ENCODE measurements around the gene FARS2. TPM values are rescaled to one million over a fixed set of nuclear protein-coding genes. Genes with fewer than 3 reads are reported as not detected.
"Not testable (repeated sequence)": the region's sequence is repeated elsewhere in the genome, so short reads cannot be mapped to it uniquely, and the experiment has no call there.

FARS2 gene
- polyA plus RNA-seq, 1 donor from 2014 or later, result 32.8 TPM

DNA sequence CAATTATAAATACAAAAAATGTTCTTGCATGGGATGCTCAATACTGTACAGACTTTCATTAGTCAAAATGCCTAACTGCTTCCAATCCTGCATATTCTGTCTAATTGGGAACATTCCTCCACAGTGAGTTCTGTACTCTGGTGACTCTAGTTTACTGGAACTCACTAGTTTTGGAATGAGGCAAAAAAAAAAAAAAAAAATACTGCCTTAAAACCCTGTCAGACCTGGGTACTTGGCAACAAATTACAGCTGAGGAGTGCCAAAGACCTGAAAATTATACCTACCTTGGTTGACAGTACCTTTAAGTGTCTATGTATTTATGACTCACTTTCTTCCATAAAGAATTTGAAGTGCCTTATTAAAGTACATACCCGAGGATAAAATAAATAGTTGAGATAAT, 276.7 kb downstream of the FARS2 start:
- H3K4me3 Mint-ChIP-seq, result no peak overlapping the region
- H3K36me3 Mint-ChIP-seq, result peaks cover 18% of the 10 kb centered on the region
- H3K27ac Mint-ChIP-seq, result no peak overlapping the region
- H3K9me3 Mint-ChIP-seq, result peaks cover 0 to 5% (median 0%) of the 10 kb centered on the region in 3 donors
- H3K27me3 Mint-ChIP-seq, result no peaks in the 10 kb centered on the region
- H3K4me1 Mint-ChIP-seq, result peaks cover 0 to 3% (median 0%) of the 10 kb centered on the region in 3 donors

DNA sequence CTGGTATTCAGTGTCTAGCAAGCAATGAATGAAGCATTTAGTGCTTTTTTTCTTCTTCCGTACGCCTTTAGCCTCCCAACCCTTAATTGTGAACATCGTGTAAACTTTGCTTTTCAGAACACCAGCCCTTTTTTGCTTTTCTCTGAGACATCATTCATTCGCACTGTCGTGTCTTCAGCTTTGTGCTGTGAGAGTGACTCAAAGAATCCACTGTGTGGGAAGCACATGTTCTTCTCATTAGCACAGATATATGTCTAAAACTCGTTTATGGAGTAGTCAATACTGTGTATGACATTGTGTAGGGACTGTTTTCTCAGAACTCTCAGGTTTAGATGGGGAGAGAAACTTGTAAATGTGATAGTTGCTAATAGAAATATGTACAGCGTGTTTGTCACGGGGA, 279.1 kb downstream of the FARS2 start:
- no peaks in the 10 kb centered on the region for H3K27me3 Mint-ChIP-seq
- H3K4me1 Mint-ChIP-seq, result peaks cover 0 to 3% (median 0%) of the 10 kb centered on the region in 3 donors
- no peak overlapping the region for H3K4me3 Mint-ChIP-seq
- no peaks in the 10 kb centered on the region for H3K9me3 Mint-ChIP-seq
- H3K27ac Mint-ChIP-seq, result peak overlapping the region in 1 of 3 donors; percentile 41
- peaks cover 20% of the 10 kb centered on the region for H3K36me3 Mint-ChIP-seq

DNA sequence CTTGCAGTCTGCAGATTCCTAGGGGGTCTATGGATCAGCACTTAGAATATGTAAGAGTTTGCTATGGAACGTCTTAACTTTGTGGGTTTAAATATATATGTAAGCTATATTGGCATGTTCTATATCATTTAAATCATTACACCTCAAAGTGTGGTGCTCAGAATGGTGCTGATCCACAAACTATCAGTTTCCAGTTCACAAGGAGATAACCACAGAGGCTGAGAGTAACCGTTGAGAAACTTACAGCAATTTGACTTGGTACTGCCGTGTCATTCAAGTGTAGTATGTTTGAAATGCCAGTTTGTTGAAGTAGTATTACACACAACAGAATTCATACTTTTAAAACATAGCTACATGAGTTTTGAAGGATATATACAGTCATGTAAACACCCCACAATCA, 279.7 kb downstream of the FARS2 start:
- Mint-ChIP-seq H3K9me3 (no peaks in the 10 kb centered on the region), H3K27ac (no peak overlapping the region), H3K4me1 (peaks cover 0 to 3% (median 0%) of the 10 kb centered on the region in 3 donors)

DNA sequence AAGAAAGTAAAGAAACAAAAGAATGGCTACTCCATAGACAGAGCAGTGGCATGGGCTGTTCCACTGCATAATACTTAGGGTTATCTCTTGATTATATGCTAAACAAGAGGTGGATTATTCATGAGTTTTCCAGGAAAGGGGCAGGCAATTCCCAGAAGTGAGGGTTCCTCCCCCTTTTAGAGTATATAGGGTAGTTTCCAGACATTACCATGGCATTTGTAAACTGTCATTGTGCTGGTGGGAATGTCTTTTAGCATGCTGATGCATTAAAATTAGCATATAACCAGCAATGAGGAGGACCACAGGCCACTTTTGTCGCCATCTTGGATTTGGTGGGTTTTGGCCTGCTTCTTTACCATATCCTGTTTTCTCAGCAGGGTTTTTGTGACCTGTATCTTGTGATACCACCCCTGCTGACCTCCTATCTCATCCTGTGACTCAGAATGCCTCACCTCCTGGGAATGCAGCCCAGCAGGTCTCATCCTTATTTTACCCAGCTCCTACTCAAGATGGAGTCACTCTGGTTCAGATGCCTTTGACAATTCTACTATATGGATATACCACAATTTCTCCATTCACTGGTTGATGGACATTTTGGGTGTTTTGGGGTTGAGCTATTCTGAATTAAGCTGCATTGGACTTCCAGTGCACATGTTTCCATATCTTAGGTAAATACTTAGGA, 280.6 kb downstream of the FARS2 start:
- Mint-ChIP-seq H3K27me3 (no peaks in the 10 kb centered on the region), H3K4me3 (no peak overlapping the region), H3K27ac (no peak overlapping the region), H3K4me1 (peaks cover 0 to 3% (median 0%) of the 10 kb centered on the region in 3 donors), H3K9me3 (no peaks in the 10 kb centered on the region), H3K36me3 (peaks cover 22% of the 10 kb centered on the region)

More for the DNA sequence above, 279.7 kb downstream of the FARS2 start:
- H3K27me3 Mint-ChIP-seq, result no peaks in the 10 kb centered on the region
- no peak overlapping the region for H3K4me3 Mint-ChIP-seq
- H3K36me3 Mint-ChIP-seq, result peaks cover 22% of the 10 kb centered on the region

DNA sequence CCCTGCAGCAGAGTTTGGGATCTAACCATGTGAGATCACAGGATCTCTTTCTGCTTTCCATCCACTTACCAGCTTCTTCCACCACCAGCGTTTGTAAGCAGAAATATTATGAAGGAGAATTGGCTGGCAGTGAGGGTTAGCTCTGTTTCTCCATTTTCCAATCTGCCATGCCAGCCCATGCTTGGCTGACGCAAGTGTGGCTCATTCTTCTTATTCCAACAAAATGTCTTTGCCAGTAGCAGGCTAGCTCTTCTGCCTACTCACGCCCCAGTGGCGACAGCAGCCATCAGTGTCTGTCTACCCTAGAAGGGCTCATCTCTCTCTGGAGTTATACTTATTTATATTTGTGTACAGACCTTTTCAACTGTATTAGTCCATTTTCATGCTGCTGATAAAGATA, 286.2 kb downstream of the FARS2 start:
- no peaks in the 10 kb centered on the region for H3K4me1 Mint-ChIP-seq
- H3K4me3 Mint-ChIP-seq, result peak overlapping the region in 1 of 4 donors; percentile 23
- peaks cover 5 to 11% (median 8%) of the 10 kb centered on the region in 3 donors for H3K9me3 Mint-ChIP-seq
- no peaks in the 10 kb centered on the region for H3K27me3 Mint-ChIP-seq
- peaks cover 48% of the 10 kb centered on the region for H3K36me3 Mint-ChIP-seq
- H3K27ac Mint-ChIP-seq, result peak overlapping the region in 1 of 3 donors; percentile 3

DNA sequence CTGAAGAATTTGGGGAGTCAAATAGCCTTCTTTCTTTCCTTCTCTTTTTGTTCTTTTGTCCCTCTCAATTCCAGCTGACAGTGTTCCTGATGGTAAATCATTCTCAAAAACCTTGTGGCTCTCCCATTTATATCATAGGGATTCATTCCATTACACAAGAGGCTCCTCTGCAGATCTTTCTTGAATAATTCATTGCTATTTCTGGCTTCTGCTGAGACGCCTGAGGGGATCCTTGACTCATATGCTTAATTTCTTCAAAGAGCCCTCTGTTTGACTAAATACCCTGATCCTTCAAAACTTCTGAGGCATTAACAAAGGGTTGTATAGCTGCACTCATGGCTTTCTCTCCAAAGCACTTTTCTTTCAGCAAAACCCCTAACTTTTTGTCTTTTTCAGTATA, 289.3 kb downstream of the FARS2 start:
- H3K27ac Mint-ChIP-seq, result no peak overlapping the region

DNA sequence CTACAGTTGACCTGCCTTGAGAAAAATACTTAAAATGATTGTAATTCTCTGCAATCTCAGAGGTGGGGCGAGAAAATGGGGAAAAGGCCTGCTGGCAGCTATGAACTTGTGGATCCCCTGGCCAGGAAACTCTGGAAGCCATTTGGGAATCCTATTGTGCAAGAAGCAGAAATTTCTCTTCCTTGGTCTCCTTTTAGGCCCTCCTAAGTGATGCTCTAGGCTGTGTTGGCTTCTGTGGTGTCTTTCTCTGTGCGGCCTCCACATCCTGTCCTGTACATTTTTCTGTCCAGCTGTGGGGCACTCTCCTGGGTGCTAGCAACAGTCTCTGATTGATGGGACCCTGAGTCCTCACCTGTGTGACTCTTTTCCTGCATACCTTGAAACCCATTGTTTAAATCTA, 290.9 kb downstream of the FARS2 start:
- Mint-ChIP-seq H3K9me3 (peaks cover 5 to 11% (median 8%) of the 10 kb centered on the region in 3 donors), H3K27ac (no peak overlapping the region), H3K36me3 (peaks cover 44% of the 10 kb centered on the region)

More for the DNA sequence above, 289.3 kb downstream of the FARS2 start:
- H3K36me3 Mint-ChIP-seq, result peaks cover 49% of the 10 kb centered on the region
- peaks cover 0 to 4% (median 0%) of the 10 kb centered on the region in 3 donors for H3K4me1 Mint-ChIP-seq
- no peaks in the 10 kb centered on the region for H3K27me3 Mint-ChIP-seq
- H3K9me3 Mint-ChIP-seq, result peaks cover 5 to 11% (median 8%) of the 10 kb centered on the region in 3 donors
- no peak overlapping the region for H3K4me3 Mint-ChIP-seq

DNA sequence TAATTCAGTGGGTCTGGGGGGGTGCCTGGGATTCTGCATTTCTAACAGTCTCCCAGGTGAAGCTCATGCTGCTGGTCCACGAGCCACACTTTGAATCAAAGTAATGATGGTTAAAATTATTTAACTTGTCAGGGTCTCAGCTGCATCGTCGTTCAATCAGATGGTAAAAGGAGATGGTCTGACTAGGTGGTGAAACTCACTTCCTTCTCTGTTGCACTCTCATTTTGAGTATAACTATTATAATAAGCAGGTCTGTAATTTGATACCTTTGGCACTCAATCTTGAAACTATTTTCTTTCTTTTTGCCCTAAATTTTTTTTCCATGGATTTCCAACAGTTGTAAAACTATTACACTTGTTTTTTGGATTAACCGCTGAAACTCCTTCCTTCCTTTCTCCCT, 292.5 kb downstream of the FARS2 start:
- H3K4me1 Mint-ChIP-seq, result peaks cover 0 to 6% (median 0%) of the 10 kb centered on the region in 3 donors
- H3K27ac Mint-ChIP-seq, result peak overlapping the region in 1 of 3 donors; percentile 14
- no peaks in the 10 kb centered on the region for H3K27me3 Mint-ChIP-seq
- H3K9me3 Mint-ChIP-seq, result peaks cover 5 to 11% (median 8%) of the 10 kb centered on the region in 3 donors
- H3K36me3 Mint-ChIP-seq, result peaks cover 34% of the 10 kb centered on the region
- H3K4me3 Mint-ChIP-seq, result no peak overlapping the region

More for the DNA sequence above, 290.9 kb downstream of the FARS2 start:
- Mint-ChIP-seq H3K4me3 (no peak overlapping the region), H3K27me3 (no peaks in the 10 kb centered on the region), H3K4me1 (peaks cover 0 to 6% (median 0%) of the 10 kb centered on the region in 3 donors)

DNA sequence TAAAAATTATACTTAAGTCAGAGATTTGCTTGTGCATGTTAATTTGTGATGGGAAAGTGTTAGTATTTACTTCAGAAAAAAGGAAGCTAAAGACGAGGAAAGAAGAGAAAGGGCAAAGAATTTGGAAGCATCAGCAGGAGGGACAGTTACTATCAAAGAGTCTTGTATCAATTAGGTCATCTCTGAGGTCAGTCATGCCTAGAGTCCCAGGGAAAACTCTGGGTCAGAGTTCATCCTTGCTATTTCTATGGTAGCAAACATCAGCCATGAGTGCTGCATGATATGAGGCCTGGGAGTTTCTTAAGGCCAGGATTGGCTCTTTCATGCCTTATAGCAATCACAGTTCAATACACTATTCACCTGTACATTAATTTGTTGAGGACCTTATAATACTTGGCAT, 292.9 kb downstream of the FARS2 start:
- no peak overlapping the region for H3K4me3 Mint-ChIP-seq
- peaks cover 32% of the 10 kb centered on the region for H3K36me3 Mint-ChIP-seq
- H3K4me1 Mint-ChIP-seq, result peaks cover 0 to 6% (median 0%) of the 10 kb centered on the region in 3 donors
- H3K27me3 Mint-ChIP-seq, result no peaks in the 10 kb centered on the region
- H3K27ac Mint-ChIP-seq, result peak overlapping the region in 1 of 3 donors; percentile 14
- peaks cover 5 to 11% (median 8%) of the 10 kb centered on the region in 3 donors for H3K9me3 Mint-ChIP-seq

DNA sequence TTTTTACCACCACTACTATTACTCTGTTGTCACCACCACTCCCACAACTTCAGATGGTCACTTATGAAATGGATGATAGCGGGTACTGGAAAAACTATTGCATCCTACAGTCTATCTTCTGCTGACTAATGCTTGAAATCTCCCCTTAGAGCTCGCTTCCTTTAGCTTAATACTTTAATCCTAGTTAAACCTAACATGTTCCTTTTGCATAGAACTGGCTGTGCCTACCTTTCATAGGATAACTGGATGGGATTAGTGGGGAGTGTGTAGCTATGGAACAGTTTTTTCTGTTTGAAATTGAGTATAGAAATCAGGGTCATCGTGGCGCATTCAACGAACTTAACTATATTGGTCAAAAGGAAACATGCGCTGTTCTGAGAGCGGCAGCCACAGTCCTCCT, 294.7 kb downstream of the FARS2 start:
- no peaks in the 10 kb centered on the region for H3K27me3 Mint-ChIP-seq
- H3K4me1 Mint-ChIP-seq, result peaks cover 0 to 6% (median 0%) of the 10 kb centered on the region in 3 donors
- peaks cover 2 to 5% (median 4%) of the 10 kb centered on the region in 3 donors for H3K9me3 Mint-ChIP-seq
- no peak overlapping the region for H3K4me3 Mint-ChIP-seq
- H3K27ac Mint-ChIP-seq, result no peak overlapping the region
- H3K36me3 Mint-ChIP-seq, result peaks cover 21% of the 10 kb centered on the region

DNA sequence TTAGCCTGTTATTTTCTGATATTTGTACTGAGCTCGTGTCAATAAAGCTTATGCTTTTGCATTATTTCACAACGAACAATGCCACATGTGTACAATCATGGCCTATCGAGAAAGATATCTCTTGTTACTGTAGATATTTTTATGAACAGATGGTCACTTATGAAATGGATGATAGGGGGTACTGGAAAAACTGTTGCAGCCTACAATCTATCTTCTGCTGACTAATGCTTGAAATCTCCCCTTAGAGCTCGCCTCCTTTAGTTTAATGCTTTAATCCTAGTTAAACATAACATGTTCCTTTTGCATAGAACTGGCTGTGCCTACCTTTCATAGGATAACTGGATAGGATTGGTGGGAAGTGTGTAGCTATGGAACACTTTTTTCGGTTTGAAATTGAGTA, 296.2 kb downstream of the FARS2 start:
- no peaks in the 10 kb centered on the region for H3K27me3 Mint-ChIP-seq
- H3K4me1 Mint-ChIP-seq, result peaks cover 0 to 6% (median 0%) of the 10 kb centered on the region in 3 donors
- peak overlapping the region in 1 of 3 donors; percentile 64 for H3K27ac Mint-ChIP-seq
- no peak overlapping the region for H3K4me3 Mint-ChIP-seq
- H3K36me3 Mint-ChIP-seq, result peaks cover 17% of the 10 kb centered on the region
- no peaks in the 10 kb centered on the region for H3K9me3 Mint-ChIP-seq

DNA sequence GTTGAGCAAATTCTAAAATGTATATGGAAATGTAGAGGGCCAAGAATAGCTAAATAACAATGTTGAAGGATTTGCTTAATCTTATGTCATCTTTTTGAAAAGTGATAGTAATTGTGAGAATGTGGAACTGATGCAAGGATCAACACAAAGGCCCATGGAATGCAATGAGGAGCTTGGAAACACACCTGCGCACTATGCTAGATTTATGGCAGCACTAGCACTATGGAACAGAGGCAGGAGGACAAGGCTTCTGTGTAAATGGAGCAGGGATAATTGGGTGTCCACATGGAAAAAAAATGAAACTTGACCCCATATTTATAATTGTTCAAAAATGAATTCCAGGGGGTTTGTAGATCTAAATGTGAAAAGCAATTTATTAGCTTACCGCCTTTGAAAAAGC, 298.3 kb downstream of the FARS2 start:
- Mint-ChIP-seq H3K27ac (peak overlapping the region in 1 of 3 donors; percentile 64), H3K9me3 (peaks cover 2 to 7% (median 2%) of the 10 kb centered on the region in 3 donors), H3K4me1 (peaks cover 0 to 2% (median under 1%) of the 10 kb centered on the region in 3 donors), H3K27me3 (no peaks in the 10 kb centered on the region), H3K36me3 (peaks cover 17% of the 10 kb centered on the region), H3K4me3 (no peak overlapping the region)

DNA sequence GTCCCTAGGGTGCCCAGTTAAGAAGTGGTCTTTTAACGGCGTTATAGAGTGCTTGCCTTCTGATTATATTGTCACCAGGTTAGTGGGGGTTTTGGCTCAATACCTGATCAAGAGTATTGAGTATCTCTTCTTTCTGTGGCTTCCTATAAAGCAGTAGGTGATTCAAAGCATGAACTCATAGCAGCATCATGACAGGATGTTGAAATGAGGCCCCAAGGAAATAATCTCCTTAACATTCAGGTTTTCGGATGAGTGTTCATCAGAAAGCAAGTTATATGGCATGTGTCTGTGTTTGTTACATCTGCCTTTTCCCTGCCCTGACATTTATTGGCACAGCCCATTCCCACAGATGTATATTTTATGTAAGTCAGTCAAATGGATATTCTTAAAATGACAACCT, 301.0 kb downstream of the FARS2 start:
- Mint-ChIP-seq H3K36me3 (peaks cover 7% of the 10 kb centered on the region), H3K27ac (no peak overlapping the region), H3K4me3 (no peak overlapping the region), H3K27me3 (no peaks in the 10 kb centered on the region), H3K9me3 (peaks cover 2 to 7% (median 2%) of the 10 kb centered on the region in 3 donors), H3K4me1 (peaks cover 10 to 16% (median 11%) of the 10 kb centered on the region in 3 donors)

DNA sequence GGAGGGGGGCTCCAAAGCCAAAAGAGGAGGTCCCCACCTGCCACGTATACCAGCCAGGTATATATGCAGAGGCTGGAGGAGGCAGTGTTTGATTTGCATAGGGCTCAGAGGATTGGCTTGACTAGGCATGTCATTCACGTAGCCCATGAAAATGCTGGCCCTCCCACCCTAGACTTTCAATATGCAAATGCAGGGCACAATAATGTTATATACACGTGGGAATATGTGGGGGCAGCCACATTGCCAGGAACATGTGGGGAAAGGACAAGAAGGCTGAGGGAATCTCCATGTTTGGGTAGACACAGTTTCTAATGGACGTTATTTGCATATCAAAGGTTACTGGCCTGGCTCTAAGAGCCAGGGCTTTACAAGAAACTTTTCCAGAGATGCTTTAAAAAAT, 301.8 kb downstream of the FARS2 start:
- no peaks in the 10 kb centered on the region for H3K27me3 Mint-ChIP-seq
- H3K9me3 Mint-ChIP-seq, result peaks cover 2 to 7% (median 3%) of the 10 kb centered on the region in 3 donors
- H3K4me1 Mint-ChIP-seq, result peaks cover 11 to 23% (median 14%) of the 10 kb centered on the region in 3 donors
- H3K27ac Mint-ChIP-seq, result peak overlapping the region in 1 of 3 donors; percentile 81
- H3K36me3 Mint-ChIP-seq, result peaks cover 7% of the 10 kb centered on the region
- H3K4me3 Mint-ChIP-seq, result no peak overlapping the region

DNA sequence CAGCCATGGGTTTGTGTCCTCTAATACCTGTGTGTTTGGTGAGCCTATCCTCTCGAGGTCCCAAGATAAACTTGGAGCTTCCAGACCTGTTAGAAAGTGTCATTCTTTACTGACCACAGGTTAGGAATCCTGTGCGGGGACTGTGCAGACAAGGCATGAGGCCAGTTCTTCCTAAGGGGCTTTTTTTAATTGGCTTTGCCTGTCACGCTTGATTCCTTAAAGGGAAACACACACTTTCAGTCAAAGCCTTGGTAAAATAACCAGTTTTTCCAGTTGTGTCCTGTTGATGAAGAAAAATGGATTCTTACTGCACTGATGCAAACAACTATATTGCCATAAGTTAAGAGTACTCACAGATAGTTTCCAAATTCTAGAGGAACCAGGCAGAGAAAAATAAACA, 303.4 kb downstream of the FARS2 start:
- not testable (repeated sequence) for H3K36me3 Mint-ChIP-seq, H3K27ac Mint-ChIP-seq, H3K9me3 Mint-ChIP-seq, H3K27me3 Mint-ChIP-seq
- peaks cover 14 to 26% (median 14%) of the 10 kb centered on the region in 3 donors for H3K4me1 Mint-ChIP-seq
- peak overlapping the region in 1 of 4 donors; percentile 38 for H3K4me3 Mint-ChIP-seq

DNA sequence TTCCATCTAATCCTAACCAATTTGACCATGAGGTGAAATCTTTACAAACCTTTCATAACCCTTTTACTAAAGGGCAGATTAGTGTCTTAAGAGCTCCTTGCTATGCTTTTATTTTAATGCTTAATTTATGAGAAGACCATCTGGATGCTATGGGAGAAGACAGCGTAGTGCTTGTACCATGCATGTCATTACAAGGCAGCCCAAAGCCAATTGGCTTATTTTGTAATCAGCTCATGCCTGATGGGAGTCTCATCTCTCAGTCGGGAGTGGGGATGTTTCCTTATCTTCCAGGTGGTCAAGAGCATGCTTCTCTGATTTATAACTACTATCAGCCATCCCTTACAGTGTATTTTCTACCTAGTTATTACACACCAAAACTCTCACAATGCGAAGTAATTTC, 304.7 kb downstream of the FARS2 start:
- Mint-ChIP-seq H3K27ac (no peak overlapping the region), H3K36me3 (peaks cover 7% of the 10 kb centered on the region), H3K4me1 (peaks cover 14 to 28% (median 20%) of the 10 kb centered on the region in 3 donors), H3K4me3 (peak overlapping the region in 1 of 4 donors; percentile 68), H3K27me3 (no peaks in the 10 kb centered on the region), H3K9me3 (peaks cover 3 to 7% (median 4%) of the 10 kb centered on the region in 3 donors)
